HG02610 (cell line): ENCODE results near the gene GPANK1.

Experiments
- ATAC-seq: cut with Tn5 transposase; IDR thresholded peaks from one replicate; pipeline ENCODE4 v1.9.1; 2021; ENCODE audit warnings: mild to moderate bottlenecking, moderate library complexity; ENCODE audit not compliant: unreplicated experiment

Gene GPANK1

GRCh38 chr6:31621320-31621939 lies 43.4 kb downstream of the GPANK1 start:
- no peak for ATAC-seq

GRCh38 chr6:31620586-31621319 lies 44.0 kb downstream of the GPANK1 start, which contains the start of gene PRRC2A:
PRRC2A (plus strand) TSS chr6:31620715; CDS start chr6:31622790, 2,075 bp downstream.
- peak; percentile 50 for ATAC-seq

GRCh38 chr6:31619805-31620585 lies 44.8 kb downstream of the GPANK1 start:
- ATAC-seq = peak; percentile 81

GRCh38 chr6:31617010-31617409 lies 47.8 kb downstream of the GPANK1 start:
- ATAC-seq = no peak

- no peak for ATAC-seq
These were observed 49.0 kb downstream of the GPANK1 start for GRCh38 chr6:31615748-31616147.

GRCh38 chr6:31614684-31615578 lies 49.9 kb downstream of the GPANK1 start, which contains the start of gene AIF1:
AIF1 (plus strand) TSS chr6:31615234; CDS start chr6:31615330, 96 bp downstream.
- ATAC-seq = no peak

- no peak for ATAC-seq
These were observed 50.6 kb downstream of the GPANK1 start for GRCh38 chr6:31614075-31614619.
